HT-29 (cell line): ENCODE measurements around the gene PSMG2. TPM values are rescaled to one million over a fixed set of nuclear protein-coding genes. Genes with fewer than 3 reads are reported as not detected.
A peak's percentile ranks its signal among the peaks of the same experiment; 100 is the strongest.

ENCODE experiments used
- DNase-seq: peaks from one replicate; pipeline ENCODE4 v3.0.0-alpha.2; 2015; ENCODE audit warnings: low spot score
- total RNA-seq: library from RNA; depleted of rRNA; stranded (reverse); fragments of >200 nt; shearing (Covaris generic); gene quantifications from 2 replicates; pipeline ENCODE4 v1.2.3, GENCODE V29; 2014; rRNA removed

The PSMG2 gene, protein sequence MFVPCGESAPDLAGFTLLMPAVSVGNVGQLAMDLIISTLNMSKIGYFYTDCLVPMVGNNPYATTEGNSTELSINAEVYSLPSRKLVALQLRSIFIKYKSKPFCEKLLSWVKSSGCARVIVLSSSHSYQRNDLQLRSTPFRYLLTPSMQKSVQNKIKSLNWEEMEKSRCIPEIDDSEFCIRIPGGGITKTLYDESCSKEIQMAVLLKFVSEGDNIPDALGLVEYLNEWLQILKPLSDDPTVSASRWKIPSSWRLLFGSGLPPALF
- total RNA-seq: 55.7 and 84.8 TPM in 2 replicates

DNA sequence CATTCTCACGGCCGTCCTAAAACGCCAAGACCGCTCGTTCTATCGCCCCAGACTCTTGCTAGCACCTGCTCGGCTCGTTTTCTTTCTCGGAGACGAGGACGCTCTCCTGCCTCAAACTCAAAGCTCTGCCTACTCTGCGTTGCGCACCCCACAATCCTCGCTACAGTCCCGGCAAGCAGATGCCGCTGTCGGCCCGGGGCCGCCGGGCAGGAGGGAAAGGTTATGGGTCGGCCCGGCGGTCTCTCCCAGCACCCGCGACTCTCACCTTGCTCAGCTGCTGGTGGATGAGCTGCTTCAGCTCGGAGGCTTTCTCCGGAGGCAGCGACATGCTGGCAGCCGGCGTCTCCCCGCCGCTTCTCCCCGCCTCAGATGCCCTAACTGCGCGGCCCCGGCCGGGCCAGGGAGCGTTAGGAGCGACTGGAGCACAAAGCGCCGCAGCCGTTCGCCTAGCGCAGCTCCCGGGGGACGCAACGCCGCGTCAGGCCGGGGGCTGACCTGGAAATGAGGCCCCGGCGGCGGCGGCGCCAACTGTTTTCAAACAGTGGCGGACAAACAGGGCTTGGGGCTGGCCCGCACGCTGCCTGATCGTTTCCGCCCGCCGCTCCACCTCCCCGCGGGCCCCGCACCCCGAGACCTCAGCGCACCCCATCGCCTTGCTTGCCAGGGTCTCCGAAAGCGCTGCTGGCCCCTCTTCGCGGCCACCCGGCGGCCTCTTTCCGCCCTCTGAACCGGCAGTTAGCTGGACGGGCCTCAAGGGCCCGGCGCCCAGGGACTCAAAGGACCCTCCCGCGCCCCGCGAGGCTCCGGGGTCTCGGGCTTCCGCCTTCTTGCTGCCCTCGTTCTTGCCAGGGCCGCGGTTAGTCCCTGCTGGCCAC is at the start of gene PSMG2, which contains the start of gene CEP76:
Gene PSMG2 (plus strand): TSS at position 822 of the 875 bp plus-strand sequence. CDS start 66 bp downstream, outside the sequence.
Gene CEP76 (minus strand): TSS at position 503 of the 875 bp plus-strand sequence. CDS start 175 bp downstream, at position 328.
- DNase-seq: peak; percentile 94

DNA sequence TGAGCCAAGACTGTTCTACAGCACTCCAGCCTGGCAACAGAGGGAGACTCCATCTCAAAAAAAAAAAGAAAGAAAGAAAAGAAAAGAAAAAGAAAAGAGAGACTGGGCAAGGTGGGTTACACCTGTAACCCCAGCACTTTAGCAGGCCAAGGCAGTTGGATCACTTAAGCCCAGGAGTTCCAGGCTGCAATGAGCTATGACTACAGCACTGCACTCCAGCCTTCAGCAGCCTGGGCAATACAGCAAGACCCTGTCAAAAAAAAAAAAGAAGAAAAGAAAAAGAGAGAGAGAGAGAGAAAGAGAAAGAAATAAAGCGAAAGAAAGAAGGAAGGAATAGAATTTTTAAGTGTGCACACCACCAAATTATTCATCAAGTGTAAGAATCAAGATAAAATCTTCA is 47.9 kb upstream of the PSMG2 start:
- DNase-seq: no peak

DNA sequence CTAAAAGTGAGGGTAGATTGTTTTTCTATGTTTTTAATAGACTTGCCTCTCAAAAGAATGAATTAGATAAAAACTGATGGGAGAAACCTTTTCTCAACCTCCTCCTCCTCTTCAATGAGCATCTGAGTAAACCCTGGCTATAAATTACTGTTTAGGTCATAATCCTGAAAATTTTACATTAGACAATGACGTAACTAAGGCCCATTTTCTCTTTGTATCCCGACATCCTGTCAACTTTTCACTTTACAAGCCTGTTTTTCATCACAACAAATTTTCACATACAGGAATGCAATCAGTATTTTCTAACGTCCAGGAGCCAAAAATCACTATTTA is 46.3 kb upstream of the PSMG2 start:
- DNase-seq: no peak

DNA sequence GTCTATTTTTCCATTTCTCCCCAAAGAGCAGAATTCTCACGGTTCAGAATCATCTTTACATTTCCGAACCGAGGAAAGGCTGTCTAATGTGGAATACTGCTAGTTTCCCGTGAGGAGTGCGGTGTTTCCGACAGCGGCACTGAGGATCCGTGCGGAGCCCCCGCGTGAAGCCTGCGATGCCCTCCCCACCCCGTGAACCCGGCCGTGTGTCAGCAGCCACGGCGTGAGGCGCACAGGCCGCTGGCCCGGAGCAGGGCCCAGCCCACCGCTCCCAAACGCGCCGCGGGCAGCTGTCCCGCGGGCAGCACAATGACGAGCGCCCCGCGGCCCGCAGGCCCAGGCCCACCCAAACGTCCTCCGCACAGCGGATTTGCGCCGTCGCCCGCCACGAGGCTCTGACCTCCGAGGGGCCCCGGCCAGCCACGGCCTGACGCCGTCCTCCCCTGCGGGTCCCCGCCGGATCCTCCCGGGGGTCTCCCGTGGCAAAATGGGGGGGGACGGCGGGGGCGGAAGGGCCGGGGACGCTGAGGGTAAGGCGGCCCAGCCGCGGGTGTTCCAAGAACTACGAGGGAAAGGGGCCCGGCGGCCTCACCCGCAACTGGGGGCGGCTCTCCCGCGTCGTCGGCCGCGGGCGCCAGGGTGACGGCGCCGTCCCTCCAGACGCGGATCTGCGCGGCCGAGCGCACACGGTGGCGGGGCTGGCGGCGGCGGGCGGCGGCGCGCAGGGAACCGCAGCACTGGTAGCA is 45.7 kb upstream of the PSMG2 start:
- DNase-seq: no peak

DNA sequence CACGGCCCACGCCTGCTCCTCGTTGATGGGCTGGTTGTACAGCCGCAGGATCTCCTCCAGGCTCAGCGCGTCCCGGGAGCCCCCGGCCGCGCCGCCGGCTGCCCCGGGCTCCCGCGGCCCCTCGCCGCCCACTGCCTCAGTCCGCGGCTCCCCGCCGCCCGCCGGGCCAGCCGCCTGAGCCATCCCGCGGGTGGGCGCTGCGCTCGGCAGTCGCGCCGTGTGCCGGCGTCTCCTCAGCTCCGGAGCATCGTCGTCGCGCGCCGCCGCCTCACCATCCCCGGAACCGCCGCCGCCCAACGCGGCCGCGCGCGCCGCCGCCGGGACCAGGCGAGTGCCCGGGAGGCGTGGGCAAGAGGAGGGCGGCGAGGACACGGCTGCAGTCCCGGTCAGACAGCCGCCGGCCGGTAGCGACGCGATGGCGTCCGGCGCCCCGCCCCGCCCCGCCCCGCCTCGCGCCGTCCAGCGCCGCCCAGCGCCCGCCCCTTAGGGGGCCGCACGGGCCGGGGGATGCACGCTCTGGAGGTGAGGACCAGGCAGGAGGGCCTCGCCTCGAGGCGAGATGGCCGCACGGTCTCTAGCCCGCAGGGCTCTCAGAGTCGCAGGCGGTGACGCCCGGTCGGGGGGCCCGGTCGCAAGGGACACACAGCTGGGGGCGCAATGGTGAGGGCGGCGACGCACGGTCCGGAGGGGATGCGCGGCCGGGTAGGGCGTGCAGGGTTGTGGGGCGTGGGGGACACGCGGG is 45.0 kb upstream of the PSMG2 start, which contains the start of gene SPIRE1:
Gene SPIRE1 (minus strand): TSS at position 424 of the 742 bp plus-strand sequence. CDS start 241 bp downstream, at position 183.
- peak; percentile 51 for DNase-seq

DNA sequence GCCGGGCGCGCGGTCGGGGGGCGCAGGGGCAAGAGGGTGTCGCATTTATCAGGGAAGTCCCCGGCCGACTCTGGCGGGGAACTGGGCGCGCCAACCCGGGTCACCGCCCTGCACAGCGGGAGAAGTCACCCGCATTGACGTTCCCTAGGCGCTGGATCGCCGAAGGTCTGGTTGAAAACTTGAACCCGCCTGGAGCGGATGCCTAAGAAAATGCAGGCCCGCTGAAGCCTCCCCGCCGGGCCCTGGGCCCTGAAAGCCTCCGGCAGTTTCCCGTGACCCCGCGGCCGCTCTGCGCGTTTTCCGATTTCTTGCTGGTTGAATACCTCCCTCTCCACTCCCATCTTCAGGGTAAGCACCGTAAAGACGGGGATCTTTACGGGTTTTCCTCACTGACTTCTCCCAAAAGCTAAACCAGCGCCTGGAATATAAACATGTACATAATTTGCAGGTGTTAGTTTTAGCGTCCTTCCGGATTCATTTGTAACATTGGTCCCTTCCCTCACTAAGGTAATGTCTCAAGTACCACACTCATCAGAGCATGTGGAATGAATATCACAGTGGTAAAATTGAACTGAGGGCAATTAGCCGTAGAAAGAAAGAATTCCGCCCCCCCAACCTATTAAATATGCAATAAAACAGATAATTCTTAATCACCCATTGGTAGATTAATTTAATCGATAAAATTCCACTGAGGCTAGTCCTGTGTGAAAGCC is 44.3 kb upstream of the PSMG2 start:
- DNase-seq: no peak

DNA sequence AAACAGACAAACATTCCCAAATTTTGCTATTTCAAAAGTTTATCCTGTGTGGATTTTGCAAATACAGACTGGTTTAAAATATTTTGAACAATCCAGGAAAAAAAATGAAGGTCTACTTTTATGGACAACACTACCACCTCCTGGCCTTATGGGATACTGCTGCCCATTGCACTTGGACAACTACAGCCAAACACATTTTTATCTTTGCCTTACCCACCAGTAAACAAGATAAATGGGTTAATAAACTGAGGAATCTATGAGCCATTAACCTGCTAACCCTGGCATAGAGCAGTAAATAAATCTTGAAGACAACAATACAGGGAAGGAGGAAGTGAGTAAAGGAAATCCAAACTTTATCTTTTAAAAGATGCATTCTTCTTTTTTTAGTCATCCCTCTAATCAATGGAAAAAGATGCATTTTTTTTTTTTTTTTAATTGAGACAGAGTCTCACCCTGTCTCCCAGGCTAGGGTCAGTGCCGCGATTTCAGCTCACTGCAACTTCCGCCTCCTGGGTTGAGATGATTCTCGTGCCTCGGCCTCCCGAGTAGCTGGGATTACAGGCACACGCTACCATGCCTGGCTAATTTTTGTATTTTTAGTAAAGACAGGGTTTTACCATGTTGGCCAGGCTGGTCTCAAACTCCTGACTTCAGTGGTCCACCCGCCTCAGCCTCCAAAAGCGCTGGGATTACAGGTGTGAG is 42.8 kb upstream of the PSMG2 start:
- DNase-seq: peak; percentile 84

DNA sequence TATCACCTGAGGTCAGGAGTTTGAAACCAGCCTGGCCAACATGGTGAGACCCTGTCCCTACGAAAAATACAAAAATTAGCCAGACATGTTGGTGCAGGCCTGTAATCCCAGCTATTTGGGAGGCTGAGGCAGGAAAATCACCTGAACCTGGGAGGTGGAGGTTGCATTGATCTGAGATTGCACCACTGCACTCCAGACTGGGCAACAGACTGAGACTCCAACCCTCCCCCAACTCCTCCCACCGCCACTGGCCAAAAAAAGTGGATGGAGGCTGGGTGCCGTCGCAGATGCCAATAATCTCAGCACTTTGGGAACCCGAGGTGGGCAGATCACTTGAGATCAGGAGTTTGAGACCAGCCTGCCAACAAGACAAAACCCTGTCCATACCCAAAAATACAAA is 34.8 kb upstream of the PSMG2 start:
- no peak for DNase-seq

DNA sequence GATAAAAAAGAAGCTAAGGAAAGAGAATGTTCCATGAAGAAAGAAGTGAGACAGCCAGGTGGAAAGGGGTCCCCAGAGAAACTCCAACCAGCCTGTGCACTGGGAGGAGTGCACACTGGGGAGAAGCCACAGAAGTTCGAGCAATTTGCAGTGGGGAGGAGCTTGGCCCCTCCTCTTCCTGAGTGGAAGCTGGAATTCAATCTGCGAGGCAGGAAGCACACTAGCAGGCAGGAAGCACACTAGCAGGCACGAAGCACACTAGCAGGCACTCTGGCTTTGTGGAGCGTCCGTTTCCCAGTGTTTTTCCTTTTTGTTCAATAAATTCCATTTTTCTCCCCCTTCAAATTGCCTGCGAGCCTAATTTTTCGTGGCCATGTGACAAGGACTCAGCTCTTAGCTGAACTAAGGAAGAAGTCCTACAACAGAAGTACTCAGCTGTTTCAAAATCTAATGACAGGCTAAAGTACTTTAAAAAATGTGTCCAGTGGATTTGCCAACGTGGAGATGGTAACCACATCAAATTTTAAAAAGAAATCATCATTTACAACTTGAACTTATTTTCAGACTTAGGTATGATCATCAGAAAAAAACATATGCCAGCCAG is 23.6 kb upstream of the PSMG2 start:
- peak; percentile 62 for DNase-seq

DNA sequence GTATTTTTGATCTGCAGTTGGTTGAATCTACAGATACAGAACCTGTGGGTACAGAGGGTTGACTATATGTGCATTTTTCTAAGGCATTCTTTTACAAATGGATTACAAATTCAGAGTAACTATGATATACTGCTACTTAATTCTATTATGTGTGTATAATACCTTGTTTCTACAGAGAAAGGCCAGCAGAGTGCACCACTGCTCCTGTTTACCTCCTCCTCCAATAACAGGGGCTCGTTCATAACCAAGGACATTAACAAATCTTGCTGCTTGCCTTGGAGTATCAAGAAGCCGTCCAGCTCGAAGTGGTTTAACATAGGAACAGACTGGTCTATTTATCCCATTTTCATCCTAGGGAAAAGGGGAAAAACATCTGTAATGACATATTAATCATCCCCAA is 16.7 kb upstream of the PSMG2 start:
- DNase-seq: peak; percentile 59

DNA sequence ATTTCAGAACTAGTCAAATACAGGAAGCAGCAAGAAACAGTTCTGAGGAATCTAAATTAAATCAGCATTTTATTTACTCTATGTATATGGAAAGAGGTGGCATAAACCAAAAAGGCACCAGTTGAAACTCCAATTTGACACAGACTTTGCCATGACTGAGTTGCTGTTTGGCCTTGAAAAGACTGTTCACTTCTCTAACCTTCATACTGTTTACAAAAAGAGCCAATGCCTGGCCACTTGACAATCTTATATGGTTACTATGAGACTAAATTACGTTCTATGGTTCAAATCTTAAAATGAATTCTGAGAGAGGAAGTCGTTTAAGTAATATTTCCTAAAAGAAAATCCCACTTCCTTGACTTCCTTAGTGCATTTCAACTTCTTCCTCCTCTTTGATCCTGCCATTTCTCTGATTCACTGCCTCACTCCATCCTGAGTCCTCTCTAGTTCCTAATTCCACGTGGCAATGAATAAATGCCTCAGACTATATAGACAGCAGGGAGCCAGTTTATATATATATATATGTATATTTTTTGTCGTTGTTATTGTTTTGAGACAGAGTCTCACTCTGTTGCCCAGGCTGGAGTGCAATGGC is 13.5 kb upstream of the PSMG2 start:
- DNase-seq: no peak

DNA sequence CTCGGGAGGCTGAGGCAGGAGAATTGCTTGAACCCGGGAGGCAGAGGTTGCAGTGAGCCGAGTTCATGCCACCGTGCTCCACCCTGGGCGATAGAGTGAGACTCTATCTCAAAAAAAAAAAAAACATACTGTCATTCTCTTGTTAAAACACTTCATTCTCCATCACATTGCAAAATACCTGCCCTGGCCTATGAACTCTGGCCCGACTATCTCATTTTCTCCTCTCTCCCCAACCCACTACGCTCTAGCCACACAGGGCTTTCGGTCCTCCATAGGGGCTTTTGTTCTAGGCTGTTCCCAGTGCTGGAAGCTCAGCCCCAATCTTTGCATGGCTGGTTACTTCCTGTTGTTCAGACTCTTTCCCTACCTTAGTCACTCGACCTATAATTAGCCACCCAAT is 10.6 kb upstream of the PSMG2 start:
- DNase-seq: no peak

DNA sequence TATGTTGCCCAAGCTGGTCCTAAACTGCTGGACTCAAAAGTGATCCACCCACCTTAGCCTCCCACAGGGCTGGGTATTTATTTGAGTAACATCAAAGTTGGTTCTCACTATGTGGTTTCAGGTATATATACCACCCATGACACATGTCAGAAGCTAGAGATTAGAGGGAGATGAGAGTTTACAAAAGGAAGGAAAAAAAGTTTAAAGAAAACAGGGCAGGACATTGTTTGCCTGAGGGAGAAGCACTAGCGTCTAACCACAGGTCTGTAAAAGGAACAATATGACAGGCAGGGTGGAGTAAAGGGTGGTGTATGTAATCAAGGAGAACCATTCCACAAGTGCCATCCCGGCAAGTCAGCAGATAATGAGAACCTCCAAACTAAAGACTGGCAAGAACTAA is 8.8 kb upstream of the PSMG2 start:
- peak; percentile 91 for DNase-seq

DNA sequence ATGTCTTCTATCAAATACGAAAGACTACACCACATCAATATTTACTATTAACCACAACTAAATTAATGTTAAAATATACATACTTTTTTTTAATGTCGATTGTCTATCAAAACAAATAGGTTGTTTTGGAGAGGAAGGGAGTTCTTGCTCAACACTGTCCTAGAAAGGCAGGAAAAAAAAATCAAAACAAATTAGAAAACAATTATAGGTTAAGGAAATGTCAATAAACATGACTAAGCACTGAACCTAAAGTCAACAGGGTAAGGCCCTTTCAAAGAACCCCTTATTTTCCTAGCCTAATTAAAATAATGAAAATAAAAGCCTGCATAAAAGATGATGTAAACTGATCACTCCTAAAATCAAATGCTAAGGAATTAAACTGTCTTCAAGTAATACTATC is 3.1 kb upstream of the PSMG2 start:
- DNase-seq: no peak

DNA sequence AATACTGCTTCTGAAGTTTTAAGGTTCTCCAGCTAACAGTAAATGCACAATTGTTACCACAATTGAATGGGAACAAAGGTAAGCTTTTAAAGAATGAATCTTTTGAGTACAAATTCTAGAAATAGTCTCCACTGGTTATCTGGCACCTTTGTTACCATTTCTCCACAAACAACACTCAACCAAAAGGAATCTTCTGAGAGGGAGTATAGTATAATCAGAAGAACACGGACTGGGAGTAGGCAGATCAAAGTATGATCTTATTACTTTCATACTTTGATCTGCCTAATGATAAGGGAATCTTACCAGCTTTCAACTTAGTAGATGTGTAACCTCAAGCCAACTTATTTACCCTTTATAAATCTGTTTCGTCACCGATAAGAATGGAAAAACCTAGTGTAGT is 1.7 kb upstream of the PSMG2 start:
- DNase-seq: peak; percentile 60

DNA sequence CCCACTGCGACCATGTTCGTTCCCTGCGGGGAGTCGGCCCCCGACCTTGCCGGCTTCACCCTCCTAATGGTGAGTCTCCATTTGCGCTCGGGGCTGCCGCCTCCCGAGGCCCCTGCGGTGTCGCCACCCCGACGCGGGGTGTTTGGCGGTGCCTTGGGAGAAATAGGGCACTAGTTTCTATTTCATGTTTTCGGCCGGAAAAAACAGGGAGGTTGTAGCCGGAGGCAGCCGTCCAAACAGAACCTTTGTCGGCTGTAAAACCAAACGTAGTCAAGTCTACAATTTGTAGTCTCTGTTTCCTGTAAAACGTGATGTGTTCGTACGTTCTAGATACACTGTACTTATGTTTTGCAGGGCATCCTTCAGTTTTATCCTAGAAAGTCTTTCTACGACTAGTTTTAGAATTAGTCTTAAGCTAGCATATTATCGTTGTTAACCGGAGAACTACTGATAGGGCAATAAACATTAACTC is 290 bp downstream of the PSMG2 start:
- no peak for DNase-seq

DNA sequence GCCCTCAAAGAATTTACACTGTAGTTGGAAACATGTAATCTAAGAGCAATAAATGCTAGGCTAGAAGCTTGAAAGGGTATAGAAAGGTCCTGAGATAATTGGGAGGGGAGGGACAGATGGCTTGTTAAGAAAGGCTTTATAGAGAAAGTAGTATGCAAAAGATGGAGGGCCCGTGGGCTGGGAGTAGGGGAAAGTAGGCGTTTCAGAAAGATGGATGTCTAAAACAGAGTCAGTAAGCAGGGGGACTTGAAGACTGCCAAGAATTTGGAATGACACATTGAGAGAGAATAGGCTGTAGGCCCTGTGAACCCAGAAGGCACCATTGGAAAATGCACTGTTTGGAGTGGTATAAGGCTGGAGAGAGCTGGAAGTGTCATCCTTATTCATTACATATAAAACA is 822 bp downstream of the PSMG2 start:
- DNase-seq: peak; percentile 44

DNA sequence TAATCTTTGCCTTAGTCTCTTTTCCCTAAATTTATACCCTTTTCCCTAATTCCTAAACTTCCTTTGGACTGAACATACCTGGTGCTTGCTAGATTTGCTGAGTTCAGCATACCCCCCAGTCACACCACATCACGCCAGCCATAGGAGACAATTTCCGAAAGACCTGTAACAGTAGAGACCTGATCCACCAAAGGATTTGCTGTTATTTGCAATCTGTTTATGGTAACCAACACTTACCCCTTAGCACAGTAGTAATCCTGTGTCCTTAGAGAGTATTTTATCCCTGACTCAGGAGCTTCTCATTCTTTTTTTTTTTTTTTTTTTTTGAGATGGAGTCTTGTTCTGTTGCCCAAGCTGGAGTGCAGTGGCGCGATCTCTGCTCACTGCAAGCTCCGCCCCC is 8.6 kb downstream of the PSMG2 start:
- no peak for DNase-seq
